HT-29 (cell line): ENCODE data around the gene DOCK9. TPM values are rescaled to one million over a fixed set of nuclear protein-coding genes. Genes with fewer than 3 reads are reported as not detected.

ENCODE experiments used
- DNase-seq: peaks from one replicate; pipeline ENCODE4 v3.0.0-alpha.2; 2015; ENCODE audit warnings: low spot score
- total RNA-seq: library from RNA; depleted of rRNA; stranded (reverse); fragments of >200 nt; shearing (Covaris generic); gene quantifications from 2 replicates; pipeline ENCODE4 v1.2.3, GENCODE V29; 2014

Gene DOCK9
- total RNA-seq, 1 experiment from 2014 or later = 51.0 TPM

DNA sequence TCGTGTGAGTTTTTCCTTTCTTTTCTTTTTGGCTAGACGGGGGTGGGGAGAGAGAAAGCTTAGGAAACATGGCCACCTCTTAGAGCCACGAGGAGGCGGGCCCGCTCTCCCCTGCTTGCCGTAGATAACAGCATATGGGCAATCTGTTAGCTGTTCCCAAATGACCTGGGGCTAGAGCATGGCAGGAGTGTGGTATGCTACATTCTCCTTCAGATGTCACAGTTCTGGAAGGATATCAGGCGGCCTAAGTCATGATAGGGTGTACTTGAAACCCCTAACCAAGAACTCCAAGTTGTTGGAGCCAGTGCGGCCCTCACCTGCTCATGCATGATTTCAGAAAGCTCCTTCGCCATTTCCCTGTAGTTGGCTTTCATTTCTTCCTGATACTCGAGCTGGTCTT is 181.1 kb downstream of the DOCK9 start:
- no peak for DNase-seq

DNA sequence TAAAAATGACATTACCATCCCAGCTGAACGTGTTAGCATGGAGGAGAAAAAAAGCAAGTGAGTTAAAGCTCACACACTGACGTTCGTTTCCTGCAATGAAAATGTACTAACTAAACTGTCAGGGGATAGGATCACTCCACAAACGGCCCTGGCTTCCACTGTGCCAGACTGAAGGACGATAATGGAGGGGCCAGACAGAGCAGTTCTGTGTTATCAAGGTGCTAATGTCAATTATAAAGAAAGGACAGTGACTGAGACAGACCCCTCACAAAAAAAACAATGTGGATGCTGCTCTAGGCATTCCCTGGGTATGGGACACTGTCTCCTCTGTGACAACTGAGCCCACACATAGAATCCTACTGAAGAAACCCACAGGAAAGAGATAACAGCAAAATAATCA is 181.7 kb downstream of the DOCK9 start:
- no peak for DNase-seq

DNA sequence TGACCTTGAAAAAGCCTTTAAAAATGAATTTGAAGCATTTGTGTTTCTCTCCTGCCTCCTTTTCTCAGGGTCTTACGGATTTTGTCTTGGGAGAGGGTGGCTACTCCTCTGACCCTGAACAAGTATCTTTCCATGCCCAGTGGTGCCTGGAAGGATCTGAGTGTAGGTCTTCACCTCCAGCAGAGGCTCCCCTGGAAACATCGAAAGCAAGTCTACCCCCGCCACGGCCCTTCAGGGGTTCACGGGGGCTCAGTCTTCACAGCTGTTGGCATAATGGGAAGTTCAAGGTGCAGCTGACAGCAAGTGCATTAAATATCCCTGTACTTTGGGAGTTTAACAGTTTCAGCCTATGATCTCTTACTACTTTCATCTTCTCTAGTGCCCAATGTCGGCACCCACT is 182.6 kb downstream of the DOCK9 start:
- no peak for DNase-seq

DNA sequence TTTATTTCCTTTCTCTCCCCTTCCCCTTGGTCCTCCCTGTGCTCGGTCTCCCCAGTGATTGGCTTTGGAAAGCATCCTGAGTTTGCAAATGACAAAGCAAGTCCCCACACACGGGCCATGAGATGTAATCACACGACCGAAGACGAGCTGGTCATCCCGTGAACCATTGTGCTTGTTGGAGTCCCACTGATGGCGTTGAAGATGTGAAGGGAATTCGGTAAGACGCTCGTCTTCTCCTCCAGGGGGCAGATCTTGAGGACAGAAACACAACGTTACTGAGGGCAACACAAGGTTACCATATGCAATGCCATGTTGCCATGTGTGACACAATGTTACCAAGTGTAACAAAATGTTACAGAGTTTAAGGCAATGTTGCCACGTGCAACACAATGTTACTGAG is 183.4 kb downstream of the DOCK9 start:
- DNase-seq = no peak

DNA sequence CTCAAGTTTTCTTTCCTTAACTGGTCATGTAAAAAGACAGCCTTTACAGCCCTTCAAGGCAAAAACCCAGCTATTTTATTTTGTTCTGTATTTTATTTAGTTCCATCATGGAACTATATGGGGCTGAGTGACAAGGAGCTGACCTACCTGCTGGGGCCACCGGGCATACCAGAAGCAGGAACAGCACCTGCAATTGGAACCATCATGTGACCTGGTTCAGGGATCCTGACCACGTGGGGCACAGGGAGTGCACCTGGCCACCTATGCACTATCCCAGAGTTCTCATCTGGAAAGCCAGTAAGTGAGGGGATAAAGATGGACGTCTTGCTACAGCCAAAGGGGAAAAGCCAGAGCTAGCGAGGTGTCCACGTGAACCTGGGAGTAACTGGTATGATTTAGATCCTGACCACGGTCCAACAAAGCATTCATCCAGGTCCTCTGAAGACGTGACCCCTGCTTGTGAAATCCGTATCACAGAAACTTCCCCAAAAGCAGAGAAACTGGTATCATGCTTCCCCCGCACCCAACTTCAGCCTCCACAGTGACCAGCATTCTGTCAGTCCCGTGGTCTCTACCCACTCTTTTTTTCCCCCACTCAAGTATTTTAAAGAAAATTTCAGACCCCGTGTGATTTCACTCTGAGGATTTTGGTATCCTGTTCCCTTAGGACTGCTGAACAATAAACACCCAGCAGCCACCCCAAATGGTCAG is 184.9 kb downstream of the DOCK9 start:
- DNase-seq = no peak

DNA sequence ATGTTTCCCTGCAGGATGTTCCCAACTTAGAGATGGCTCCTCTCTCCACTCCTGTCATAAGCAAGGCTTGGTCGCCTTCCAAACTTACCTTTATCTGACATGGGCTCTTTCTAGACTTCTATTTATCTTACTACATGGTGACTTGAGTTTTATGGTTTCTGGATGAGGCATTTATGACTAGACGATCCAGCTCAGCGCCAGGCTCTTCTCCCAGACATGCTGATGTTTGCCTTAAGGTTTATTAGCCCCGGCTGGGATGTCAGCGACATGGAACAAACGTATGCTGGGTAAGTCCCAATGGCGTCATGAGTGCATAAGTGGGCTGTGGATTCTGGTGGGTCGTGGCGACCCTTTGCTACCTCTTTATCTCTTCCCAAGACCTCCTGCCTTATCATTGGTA is 185.5 kb downstream of the DOCK9 start:
- no peak for DNase-seq

DNA sequence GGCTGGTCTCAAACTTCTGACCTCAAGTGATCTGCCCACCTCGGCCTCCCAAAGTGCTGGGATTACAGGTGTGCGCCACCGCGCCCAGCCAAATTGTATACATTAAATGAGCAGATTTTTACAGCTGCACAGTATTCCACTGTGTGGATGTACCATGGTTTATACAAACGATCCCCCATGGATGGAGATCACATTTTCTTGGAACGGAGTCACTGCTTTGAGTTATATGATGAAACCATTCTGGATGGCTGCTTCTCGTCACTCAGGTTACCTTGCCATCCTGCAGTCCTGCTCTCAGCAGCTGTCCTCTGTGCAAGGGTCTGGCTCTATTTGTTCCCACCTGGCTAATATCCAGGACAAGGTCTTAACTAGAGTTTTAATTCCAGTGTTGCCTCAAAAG is 186.3 kb downstream of the DOCK9 start:
- no peak for DNase-seq

DNA sequence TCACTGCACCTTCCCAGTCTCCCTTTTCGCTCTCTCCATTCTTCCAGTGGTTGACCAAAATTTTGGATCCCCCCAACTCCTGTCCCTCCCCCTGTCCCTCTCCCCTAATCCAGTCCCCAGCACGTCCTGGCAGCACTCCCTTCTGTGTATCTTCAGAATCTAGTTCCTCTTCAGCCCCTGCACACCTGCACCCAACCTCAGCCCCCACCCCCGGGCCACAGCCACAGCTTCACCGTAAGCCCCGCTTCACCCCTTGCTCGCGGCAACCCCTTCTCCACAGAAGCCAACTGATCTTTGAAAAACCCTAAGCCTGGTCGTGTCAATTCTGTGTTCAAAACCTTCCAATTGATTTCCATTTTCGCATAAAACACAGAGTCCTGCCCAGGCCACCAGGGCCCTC is 189.9 kb downstream of the DOCK9 start:
- no peak for DNase-seq

DNA sequence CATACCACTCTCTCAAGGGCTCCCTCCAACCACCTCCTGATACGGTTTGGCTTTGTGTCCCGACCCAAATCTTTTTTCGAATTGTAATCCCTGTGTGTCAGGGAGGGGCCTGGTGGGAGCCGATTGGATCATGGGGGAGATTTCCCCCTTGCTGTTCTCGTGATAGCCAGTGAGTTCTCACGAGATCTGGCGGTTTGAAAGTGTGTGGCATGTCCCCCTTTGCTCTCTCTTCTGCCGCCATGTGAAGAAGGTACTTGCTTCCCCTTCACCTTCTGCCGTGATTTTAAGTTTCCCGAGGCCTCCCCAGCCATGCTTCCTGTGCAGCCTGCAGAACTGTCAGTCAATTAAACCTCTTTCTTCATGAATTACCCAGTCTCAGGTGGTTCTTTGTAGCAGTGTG is 190.7 kb downstream of the DOCK9 start:
- no peak for DNase-seq

DNA sequence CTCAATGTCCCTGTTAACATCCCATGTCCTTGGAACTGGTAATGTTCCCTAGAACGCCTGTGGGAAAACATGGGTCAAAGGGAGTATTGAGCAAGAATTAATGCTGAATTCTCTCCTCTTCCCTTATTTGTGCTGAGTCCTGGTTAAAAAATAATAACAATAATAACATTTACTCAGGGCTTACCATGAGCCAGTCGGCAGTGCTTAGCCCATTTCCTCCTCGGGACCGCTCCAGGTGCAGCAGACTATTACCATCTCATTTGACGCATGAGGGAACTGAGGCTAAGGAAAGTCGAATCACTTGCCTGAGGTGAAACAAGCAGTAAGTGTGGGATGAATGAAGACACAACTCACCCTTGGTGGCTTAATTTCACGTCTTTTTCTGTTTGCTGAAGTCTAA is 191.8 kb downstream of the DOCK9 start:
- DNase-seq = no peak

DNA sequence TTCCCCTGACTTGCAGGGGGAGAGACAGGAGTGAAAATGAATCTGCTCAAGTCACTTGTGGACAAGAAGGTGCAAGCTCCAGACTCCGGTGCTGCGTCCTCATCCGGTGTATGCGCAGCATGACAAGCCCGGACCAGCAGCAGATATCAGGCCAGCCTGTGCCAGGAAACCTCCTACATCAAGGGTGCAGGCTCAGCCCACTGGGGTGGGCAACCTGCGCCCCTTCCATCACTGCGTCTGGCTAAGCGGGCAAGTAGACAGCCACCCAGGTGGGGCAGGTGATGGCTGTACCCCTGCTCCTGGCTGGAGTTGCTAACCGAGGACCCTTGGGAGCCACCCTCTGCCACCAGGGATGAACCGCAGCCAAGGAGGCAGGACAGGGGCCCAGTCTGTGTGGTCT is 192.5 kb downstream of the DOCK9 start:
- no peak for DNase-seq

DNA sequence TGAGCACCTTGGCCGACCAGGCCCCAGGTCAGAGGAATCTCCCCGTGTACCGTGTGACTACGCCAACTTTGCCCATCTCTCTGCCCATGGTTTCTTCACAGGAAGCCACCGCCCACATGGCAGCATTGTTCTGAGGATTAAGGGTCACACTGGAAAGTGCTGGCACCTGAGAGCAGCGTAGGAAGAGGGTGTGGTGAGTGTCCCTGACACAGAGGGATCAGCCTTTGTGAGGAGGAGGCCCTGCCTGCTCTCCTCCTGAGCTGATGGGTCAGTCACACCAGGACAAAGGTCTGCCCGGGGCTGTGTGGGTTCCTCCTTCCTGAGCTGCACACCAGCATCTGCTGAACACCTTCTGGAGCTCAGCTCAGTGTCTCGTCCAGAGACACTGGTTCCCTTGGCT is 193.2 kb downstream of the DOCK9 start:
- peak; percentile 57 for DNase-seq

DNA sequence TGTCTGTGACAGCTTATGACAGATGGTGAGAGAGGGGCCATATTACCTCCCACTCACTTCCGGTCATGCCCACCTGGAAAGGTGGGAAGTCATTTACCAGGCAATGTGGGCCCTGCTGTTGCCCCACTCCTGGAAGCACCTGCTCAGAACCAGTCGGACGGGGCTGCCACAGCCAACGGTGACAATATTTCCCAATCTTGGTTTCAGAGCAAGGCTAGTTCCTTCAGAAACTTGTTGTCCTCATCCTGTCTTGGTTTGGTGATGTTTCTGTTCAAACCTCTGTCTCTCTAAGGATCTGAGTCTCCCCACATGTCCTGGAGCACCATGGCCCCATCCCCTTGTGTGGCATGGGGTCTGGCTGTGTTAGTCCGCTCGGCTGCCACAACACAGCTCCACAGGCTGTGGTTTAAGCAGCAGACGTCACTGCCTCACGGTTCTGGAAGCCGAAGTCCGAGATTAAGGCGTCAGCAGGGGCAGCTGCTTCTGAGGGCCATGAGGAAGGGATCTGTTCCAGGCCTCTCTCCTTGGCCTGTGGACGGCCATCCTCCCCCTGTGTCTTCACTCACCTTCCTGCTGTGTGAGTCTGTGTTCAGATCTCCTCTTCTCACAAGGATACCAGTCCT is 193.9 kb downstream of the DOCK9 start:
- peak; percentile 23 for DNase-seq

DNA sequence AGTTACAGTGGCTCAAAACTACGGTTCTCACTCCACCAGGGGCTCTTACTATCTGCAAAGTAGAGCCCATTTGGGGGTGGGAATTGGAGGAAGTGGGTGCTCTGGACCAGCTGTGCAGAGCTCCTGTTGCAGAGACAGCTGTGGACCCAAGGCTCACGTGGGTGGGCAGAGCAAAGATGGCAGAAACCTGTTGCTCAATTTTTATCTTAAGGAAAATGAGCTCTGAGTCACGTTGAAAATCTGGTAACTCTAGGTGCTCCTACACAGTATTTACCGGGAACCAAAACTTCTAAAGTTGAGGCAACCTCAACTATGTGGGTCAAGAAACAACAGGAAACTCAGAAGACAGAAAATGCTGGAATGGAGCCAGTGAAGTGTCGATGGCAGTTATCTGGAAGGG is 195.2 kb downstream of the DOCK9 start:
- peak; percentile 47 for DNase-seq

DNA sequence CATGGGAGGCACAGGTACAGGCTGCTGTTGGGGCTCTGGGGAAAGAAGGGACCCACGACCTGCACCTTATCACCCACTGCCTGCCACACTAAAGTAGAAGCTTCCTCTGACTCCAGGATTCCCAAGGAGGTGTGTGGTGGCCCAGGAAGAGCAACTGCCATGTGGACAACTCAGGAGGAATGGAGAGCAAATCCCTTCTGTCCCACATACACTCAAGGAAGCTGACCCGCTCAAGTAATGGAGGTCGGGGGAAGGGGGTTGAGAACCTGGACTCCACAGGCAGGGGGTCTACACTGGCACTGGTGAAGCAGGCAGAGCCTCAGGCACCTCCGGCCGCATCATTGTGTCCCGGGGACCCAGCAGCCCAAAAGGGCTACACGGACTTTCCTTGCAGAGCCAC is 196.0 kb downstream of the DOCK9 start:
- no peak for DNase-seq

DNA sequence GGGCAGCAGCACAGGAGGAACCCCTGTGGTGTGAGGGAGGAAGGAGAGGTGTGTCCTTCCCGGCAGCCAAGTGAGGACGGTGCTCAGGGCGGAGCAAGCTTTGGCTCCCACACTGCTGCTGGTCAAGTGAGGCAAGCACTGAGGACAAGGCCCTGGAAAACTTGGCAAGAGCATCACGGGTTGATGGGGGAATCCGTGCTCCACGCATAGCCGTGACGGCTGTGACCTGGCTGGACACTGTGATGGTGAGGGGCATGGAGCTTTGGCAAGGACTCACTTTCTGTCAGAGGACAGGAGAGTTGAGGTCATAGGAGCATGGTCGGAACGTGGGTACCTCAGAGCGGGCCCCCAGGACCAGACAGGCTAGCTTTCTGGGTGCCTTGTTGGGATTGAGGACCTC is 196.4 kb downstream of the DOCK9 start:
- DNase-seq = no peak

DNA sequence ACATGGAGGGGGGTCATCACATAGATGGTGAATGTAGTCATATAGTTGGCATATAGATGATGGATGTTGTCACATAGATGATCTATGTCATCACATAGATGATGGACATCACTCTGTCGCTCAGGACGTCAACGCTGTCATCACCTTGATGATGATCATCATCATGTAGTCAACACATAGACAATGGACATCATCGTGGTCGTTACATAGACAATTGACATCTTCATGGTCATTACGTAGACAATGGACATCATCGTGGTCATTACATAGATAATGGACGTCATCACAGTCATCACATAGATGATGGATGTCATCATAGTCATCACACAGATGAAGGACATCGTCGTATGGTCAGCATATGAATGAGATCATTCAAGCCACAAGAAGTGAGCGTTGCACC is 196.8 kb downstream of the DOCK9 start:
- DNase-seq = no peak

DNA sequence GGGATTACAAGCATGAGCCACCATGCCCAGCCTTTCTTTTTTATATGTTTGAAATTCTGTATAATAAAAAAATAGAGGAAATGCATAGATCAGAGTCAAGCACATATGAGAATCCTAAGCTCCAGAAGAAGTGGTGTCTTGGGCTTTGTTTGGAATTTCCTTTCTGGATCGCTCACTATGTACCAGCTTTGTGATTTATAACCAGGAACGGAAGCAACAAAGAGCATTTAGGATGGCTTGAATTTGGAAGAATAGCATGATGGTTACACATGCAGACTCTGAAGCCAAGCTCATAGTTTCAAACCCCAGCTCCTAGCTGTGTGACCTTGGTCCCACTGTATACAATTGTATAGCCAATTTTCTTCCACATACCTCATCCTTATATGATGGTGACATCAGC is 197.4 kb downstream of the DOCK9 start:
- no peak for DNase-seq

DNA sequence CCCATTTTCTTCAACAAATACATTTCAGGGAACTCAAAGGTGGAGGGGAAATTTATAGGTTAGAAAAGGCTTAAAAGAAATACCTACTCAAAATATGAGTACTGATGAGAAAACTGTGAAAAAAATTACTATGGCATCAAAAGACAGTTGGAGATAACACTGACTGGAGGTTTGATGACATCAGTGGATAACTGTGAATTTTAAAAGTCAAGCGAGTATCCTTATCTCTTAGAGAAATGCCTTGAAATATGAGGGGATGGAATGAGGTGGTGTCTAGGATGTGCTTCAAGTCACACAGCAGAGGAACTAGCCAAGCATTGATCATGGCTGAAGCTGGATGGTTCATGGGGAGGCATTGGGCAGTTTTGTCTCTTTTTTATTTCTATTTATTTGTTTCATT is 198.2 kb downstream of the DOCK9 start:
- no peak for DNase-seq

DNA sequence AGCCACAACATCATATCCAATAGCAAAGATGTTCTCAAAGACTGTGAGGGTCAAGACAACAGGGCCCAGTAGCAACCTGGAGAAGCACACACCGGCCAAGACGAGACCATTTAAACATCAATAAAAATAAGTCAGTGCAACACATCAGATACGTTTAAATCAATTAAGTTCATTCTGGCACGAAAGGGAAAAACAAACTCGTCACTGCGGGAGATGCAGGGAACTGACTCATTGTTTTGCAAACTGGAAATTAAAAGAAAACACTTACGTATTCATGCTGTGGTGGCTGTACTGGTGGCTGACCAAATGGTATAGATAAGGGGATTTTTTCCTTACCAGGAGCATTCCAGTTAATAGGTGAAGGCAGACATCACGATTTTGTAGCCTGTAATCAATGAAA is 199.1 kb downstream of the DOCK9 start:
- no peak for DNase-seq

DNA sequence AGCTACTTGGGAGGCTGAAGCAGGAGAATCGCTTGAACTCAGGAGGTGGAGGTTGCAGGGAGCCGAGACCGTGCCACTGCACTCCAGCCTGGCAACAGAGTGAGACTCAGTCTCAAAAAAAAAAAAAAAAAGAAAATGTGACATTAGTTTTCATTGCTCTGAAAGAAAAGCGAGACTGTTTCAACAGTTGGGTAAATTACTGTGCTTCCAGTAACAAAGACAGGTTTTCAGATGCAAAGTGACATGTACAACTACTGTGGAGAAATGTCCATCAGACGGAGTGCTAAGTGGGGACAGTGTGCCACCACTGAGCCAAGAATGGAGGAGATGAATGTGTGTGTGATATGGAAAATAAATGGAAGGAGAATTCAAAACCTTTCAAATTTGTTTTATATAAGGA is 201.2 kb downstream of the DOCK9 start:
- DNase-seq = no peak

DNA sequence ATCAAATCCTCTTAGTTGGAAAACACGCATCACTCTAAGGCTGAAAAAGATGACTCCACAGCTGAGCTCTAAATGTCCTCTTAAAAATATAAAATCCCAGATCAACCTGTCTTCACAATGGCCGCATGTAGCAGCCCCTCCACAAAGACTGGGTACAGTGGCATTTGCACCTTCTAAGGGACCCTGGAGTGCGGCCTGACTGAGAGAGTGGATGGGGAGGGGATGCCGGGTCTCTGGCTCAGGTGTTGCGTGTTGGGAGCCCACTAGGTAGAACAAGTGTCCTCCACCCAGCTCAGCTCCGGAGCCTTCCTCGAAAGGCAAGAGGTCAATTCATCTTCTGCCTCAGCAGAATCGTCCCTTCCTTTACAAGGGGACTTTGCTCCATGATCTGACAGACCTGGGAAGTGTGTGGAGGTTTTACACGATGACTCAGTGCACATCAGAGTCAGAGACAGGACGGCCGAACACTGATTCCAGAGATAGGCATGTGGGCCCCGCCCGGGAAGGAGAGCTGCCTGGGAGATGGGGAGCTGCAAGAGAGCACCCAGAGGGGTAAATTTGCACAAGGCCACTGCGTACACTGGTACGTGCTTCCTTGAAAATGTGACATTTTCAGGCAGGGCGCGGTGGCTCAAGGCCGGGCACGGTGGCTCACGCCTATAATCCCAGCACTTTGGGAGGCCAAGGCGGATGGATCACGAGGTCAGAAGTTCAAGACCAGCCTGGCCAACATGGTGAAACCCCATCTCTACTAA is 201.8 kb downstream of the DOCK9 start:
- peak; percentile 98 for DNase-seq

DNA sequence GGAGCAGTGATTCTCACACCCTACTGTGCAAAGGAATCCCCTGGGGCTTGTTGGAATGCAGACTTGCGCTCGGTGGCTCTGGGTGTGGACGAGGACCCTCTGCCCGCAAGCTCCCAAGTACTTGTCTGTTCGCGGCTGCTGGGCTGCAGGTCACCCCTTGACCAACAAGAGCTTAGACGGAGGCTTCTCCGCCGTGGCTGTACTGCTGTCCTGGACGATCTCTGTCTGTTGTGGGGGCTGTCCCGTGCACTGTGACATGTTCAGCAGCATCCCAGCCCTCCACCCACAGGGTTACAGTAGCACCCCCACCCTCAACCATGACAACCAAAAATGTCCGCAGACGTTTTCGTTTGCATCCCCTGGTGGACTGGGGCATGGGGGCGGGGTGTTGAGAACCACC is 202.5 kb downstream of the DOCK9 start:
- no peak for DNase-seq
